ENCODE results near the gene CCN6.
"Not testable (repeated sequence)": the region's sequence is repeated elsewhere in the genome, so short reads cannot be mapped to it uniquely, and the experiment has no call there.

DNA sequence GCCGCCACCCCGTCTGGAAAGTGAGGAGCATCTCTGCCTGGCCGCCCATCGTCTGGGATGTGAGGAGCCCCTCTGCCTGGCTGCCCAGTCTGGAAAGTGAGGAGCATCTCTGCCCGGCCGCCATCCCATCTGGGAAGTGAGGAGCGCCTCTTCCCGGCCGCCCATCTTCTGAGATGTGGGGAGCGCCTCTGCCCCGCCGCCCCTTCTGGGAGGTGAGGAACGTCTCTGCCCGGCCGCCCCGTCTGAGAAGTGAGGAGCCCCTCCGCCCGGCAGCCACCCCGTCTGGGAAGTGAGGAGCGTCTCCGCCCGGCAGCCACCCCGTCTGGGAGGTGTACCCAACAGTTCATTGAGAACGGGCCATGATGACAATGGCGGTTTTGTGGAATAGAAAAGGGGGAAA lies 6.4 kb upstream of the CCN6 start:
- TF ChIP-seq, protein P1, sequence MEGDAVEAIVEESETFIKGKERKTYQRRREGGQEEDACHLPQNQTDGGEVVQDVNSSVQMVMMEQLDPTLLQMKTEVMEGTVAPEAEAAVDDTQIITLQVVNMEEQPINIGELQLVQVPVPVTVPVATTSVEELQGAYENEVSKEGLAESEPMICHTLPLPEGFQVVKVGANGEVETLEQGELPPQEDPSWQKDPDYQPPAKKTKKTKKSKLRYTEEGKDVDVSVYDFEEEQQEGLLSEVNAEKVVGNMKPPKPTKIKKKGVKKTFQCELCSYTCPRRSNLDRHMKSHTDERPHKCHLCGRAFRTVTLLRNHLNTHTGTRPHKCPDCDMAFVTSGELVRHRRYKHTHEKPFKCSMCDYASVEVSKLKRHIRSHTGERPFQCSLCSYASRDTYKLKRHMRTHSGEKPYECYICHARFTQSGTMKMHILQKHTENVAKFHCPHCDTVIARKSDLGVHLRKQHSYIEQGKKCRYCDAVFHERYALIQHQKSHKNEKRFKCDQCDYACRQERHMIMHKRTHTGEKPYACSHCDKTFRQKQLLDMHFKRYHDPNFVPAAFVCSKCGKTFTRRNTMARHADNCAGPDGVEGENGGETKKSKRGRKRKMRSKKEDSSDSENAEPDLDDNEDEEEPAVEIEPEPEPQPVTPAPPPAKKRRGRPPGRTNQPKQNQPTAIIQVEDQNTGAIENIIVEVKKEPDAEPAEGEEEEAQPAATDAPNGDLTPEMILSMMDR (IDR thresholded peaks at IDR 0.05) = not testable (repeated sequence)
- TF ChIP-seq POLR2A (IDR thresholded peaks at IDR 0.05) = not testable (repeated sequence)
